ENCODE data around the gene SLC22A12. TPM values are rescaled to one million over a fixed set of nuclear protein-coding genes. Genes with fewer than 3 reads are reported as not detected.

Gene SLC22A12
- total and polyA plus RNA-seq, 2 of the 8 experiments (the other 6 are each of a cell fraction or from before 2014, with no cell fraction given), result not detected

- Histone ChIP-seq H3K18ac (ENCODE audit: extremely low read depth, low read length) (no peak overlapping the region), H3K4me1 (replicated peaks in 1 of 4; ENCODE audit: control insufficient read depth in 3 of 4, insufficient read depth in 4 of 4, low read length in 3 of 4) (peaks cover 0 to 6% (median 0%) of the 10 kb centered on the region in 4 experiments; a peak in 3 of 7 replicates), H2BK12ac (ENCODE audit: low read depth, low read length) (no peak overlapping the region), H2AK5ac (ENCODE audit: low read depth, low read length) (no peak overlapping the region), H2AFZ (ENCODE audit: low read length) (no peak overlapping the region), H4K8ac (ENCODE audit: extremely low read depth, insufficient read depth, low read length) (no peak overlapping the region), H2BK5ac (ENCODE audit: low read depth, low read length) (no peak overlapping the region), H3K4me2 (ENCODE audit: insufficient read depth in 1 of 2, low read depth in 2 of 2, low read length in 2 of 2) (no peak overlapping the region), H2BK20ac (ENCODE audit: low read length) (no peak overlapping the region), H3K23ac (ENCODE audit: insufficient read length) (no peak overlapping the region), H4K5ac (ENCODE audit: insufficient read length, low read depth, low read length) (no peak overlapping the region), H3K27me3 (replicated peaks in 1 of 4; ENCODE audit: control insufficient read depth in 3 of 4, extremely low read depth in 1 of 4, insufficient read depth in 3 of 4, low read length in 3 of 4) (no peaks in the 10 kb centered on the region; a peak in 2 of 7 replicates), H3K27ac (ENCODE audit: low read depth, low read length) (no peak overlapping the region), H4K20me1 (replicated peaks in 1 of 2; ENCODE audit: control insufficient read depth in 1 of 2, insufficient read depth in 2 of 2, low read length in 2 of 2) (peaks cover 0 to 3% of the 10 kb centered on the region in 2 experiments), H3K36me3 (ENCODE audit: control insufficient read depth in 2 of 4, insufficient read depth in 4 of 4, low read length in 3 of 4) (no peaks in the 10 kb centered on the region), H2BK120ac (replicated peaks; ENCODE audit: low read depth, low read length) (no peak overlapping the region), H3K56ac (replicated peaks; ENCODE audit: insufficient read length, low read depth, low read length) (no peak overlapping the region), H4K91ac (replicated peaks; ENCODE audit: insufficient read length, low read length) (no peak overlapping the region), H3K23me2 (ENCODE audit: low read depth, low read length) (no peaks in the 10 kb centered on the region), H3K4me3 (ENCODE audit: extremely low read depth in 1 of 4, insufficient read depth in 2 of 4, low read depth in 3 of 4, low read length in 4 of 4) (no peak overlapping the region), H3K79me1 (ENCODE audit: low read depth, low read length) (no peaks in the 10 kb centered on the region), H2BK15ac (ENCODE audit: low read length) (no peak overlapping the region), H3K9ac (replicated peaks in 1 of 4; ENCODE audit: extremely low read depth in 1 of 4, low read depth in 3 of 4, low read length in 3 of 4) (no peak overlapping the region), H3K14ac (ENCODE audit: insufficient read length) (no peak overlapping the region), H3K9me3 (ENCODE audit: insufficient read depth in 2 of 2, low read depth in 1 of 2, low read length in 1 of 2) (no peaks in the 10 kb centered on the region), H3K79me2 (ENCODE audit: control insufficient read depth in 1 of 2, insufficient read depth in 2 of 2, low read length in 2 of 2) (no peaks in the 10 kb centered on the region), H3K4ac (replicated peaks; ENCODE audit: insufficient read length, low read depth, low read length) (no peak overlapping the region)
- 82% methylated on average over 8 of the region's 11 CpGs; no CpG with 5 or more reads in 1 of the 2 experiments for WGBS, 2 experiments (ENCODE audit: extremely low coverage in 1 of 2, insufficient coverage in 1 of 2, insufficient read length in 1 of 2, insufficient replicate concordance in 2 of 2, low coverage in 1 of 2, low lambda C conversion rate in 2 of 2, missing lambda C conversion rate in 1 of 2)
- DNase-seq (ENCODE audit: low read depth in 1 of 2, low spot score in 2 of 2) (no peak), FAIRE-seq (no peak)
- no peak for TF ChIP-seq KDM5A (IDR thresholded peaks at IDR 0.05; ENCODE audit: low read length)
- TF ChIP-seq KDM1A (IDR thresholded peaks at IDR 0.05; ENCODE audit: borderline replicate concordance, low read length), result no peak
- no peak for TF ChIP-seq CBX5 (IDR thresholded peaks at IDR 0.05; ENCODE audit: low read depth, low read length)
- no peak for TF ChIP-seq POU5F1 (IDR thresholded peaks at IDR 0.05; ENCODE audit: low read depth, low read length)
- no peak for TF ChIP-seq NRF1 (IDR thresholded peaks at IDR 0.05; ENCODE audit: low read depth, low read length)
- TF ChIP-seq SAP30 (IDR thresholded peaks at IDR 0.05; ENCODE audit: insufficient read depth, insufficient replicate concordance, low read length), result no peak
- TF ChIP-seq CTCF (IDR thresholded peaks at IDR 0.05; ENCODE audit: control extremely low read depth in 1 of 3, insufficient read depth in 1 of 3, low read depth in 1 of 3, low read length in 3 of 3), result no peak
- TF ChIP-seq SP2 (IDR thresholded peaks at IDR 0.05; ENCODE audit: low read length), result no peak
- TF ChIP-seq TCF12 (IDR thresholded peaks at IDR 0.05; ENCODE audit: low read depth, low read length), result no peak
- ChIA-PET CTCF (ENCODE audit: partially characterized antibody) (interaction anchor here (0.7 to 2.3 kb wide), 6 partner anchors 32 to 163 kb away, joined by 3 to 10 read pairs (median 4); no protein-coding TSS in a partner anchor), POLR2A (ENCODE audit: partially characterized antibody) (interaction anchor here (1.0 to 1.7 kb wide), 2 partner anchors 9 to 46 kb away, joined by 3 read pairs; no protein-coding TSS in a partner anchor)
These were observed 21.0 kb downstream of the SLC22A12 start for GRCh38 chr11:64611869-64612646.

Data from H1 (cell line).